Psoas muscle (tissue), 8 donors: ENCODE data around the gene UBE3A. TPM values are rescaled to one million over a fixed set of nuclear protein-coding genes. Genes with fewer than 3 reads are reported as not detected.

Experiments
- ATAC-seq, 4 donors: fragments of 200-7000 bp; cut with Tn5 transposase; one replicate each; pipeline ENCODE4 v1.9.1; 2020; ENCODE audit warnings: moderate library complexity in 3 of 4, mild to moderate bottlenecking in 2 of 4
- DNase-seq, 2 donors: peaks; one replicate each; pipeline ENCODE4 v3.0.0-alpha.2; 2020
- H3K27ac ChIP-seq: fragments of 200-600 bp; one replicate; pipeline ENCODE4 v1.8.0; 2022
- H3K27me3 ChIP-seq, 3 donors: fragments of 200-600 bp in 1 of 3; one replicate each; pipeline versions ENCODE4 v1.6.1 to v1.8.0; 2013 to 2022; ENCODE audit warnings: low read length in 2 of 3, mild to moderate bottlenecking in 2 of 3, moderate library complexity in 1 of 3; ENCODE audit not compliant: insufficient read depth in 3 of 3
- H3K36me3 ChIP-seq, 2 donors: fragments of 200-600 bp in 1 of 2; one replicate each; pipeline versions ENCODE4 v1.6.1 to v1.8.0; 2013 to 2022; ENCODE audit warnings: low read depth in 1 of 2, mild to moderate bottlenecking in 1 of 2, moderate library complexity in 1 of 2; ENCODE audit not compliant: insufficient read depth in 1 of 2
- H3K4me1 ChIP-seq: fragments of 200-600 bp; one replicate; pipeline ENCODE4 v1.8.0; 2022
- H3K4me3 ChIP-seq: fragments of 200-600 bp; one replicate; pipeline ENCODE4 v1.8.0; 2022; ENCODE audit warnings: mild to moderate bottlenecking
- H3K9me3 ChIP-seq: fragments of 200-600 bp; one replicate; pipeline ENCODE4 v1.8.0; 2022
- WGBS, 3 donors: extraction: QIAGEN DNeasy Blood & Tissue Kit; methylation state at CpG; one replicate each; pipeline versions ENCODE4 v1.1.6 to v1.1.7; 2013; 5-methylcytosine and 5-hydroxymethylcytosine counted together
- intact Hi-C, 2 donors: fragments of 100-400 bp; cut with DNase I; formaldehyde crosslinking; loops; one replicate each; pipeline versions ENCODE4 v1.11.0 to v1.14.2; 2022
- polyA plus RNA-seq, 3 donors: library from polyadenylated mRNA; stranded (reverse); fragments of 200-250 nt; gene quantifications; one replicate each; pipeline ENCODE4 v1.2.3, GENCODE V29; 2013
- total RNA-seq, 4 donors: library from RNA; stranded (reverse); fragmentation: NEBNext Ultra II Directional in 2 of 4; extraction: Animal tissue kit (Norgen Biotek cat#: 25700) in 2 of 4; gene quantifications; one replicate each; pipeline versions ENCODE4 v1.2.1 to v1.2.4, GENCODE V29; 2021 to 2023
- TF ChIP-seq, protein P1 (sequence below): fragments of 200-600 bp; IDR thresholded peaks from one replicate; pipeline ENCODE4 v1.8.0; 2022; ENCODE audit warnings: antibody characterized with exemption
- donor health status: healthy with polysubstance abuse.
- donor health status: DM: no; HTN: no; CAD: no; lungs with moderate emphysema.
- donor health status: Bipolar disorder and iron deficiency.
- donor health status: healthy.
- donor health status: DM: yes; HTN: yes; CAD: no.
- donor health status: DM: no; HTN: no; CAD: no.
- donor health status: DM: no; HTN: no; CAD: no.
- donor health status: DM: yes; HTN: yes; CAD: no.

Gene UBE3A
- total and polyA plus RNA-seq, 7 donors, result 53.5 to 198 (median 144) TPM

DNA sequence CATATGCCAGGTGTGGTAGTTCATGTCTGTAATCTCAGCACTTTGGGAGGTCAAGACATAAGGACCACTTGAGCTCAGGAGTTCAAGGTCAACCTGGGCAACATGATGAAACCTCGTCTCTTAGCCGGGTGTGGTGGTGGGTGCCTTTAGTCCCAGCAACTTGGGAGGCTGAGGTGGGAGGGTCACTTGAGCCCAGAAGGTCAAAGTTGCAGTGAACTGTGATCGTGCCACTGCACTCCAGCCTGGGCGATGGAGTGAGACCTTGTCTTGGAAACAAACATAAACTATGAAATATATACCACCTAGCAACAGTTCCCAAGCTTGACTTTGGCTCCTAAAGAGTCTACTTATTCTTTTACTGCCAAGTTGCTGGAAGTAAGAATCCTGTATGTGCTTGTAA, 30.9 kb downstream of the UBE3A start:
- Histone ChIP-seq H3K27ac (peak overlapping the region; percentile 36), H3K36me3 (peaks cover 6 to 24% of the 10 kb centered on the region in 2 donors), H3K4me1 (peaks cover 40% of the 10 kb centered on the region), H3K27me3 (no peaks in the 10 kb centered on the region), H3K9me3 (no peaks in the 10 kb centered on the region), H3K4me3 (no peak overlapping the region)
- DNase-seq (no peak), ATAC-seq (peak in 3 of 4 donors; percentile 19 to 22 (median 21))
- WGBS, 3 donors, result 51 to 60% (median 60%) methylated on average over 4 of the region's 4 CpGs
- intact Hi-C loops, result no loop called here
- TF ChIP-seq, protein P1, sequence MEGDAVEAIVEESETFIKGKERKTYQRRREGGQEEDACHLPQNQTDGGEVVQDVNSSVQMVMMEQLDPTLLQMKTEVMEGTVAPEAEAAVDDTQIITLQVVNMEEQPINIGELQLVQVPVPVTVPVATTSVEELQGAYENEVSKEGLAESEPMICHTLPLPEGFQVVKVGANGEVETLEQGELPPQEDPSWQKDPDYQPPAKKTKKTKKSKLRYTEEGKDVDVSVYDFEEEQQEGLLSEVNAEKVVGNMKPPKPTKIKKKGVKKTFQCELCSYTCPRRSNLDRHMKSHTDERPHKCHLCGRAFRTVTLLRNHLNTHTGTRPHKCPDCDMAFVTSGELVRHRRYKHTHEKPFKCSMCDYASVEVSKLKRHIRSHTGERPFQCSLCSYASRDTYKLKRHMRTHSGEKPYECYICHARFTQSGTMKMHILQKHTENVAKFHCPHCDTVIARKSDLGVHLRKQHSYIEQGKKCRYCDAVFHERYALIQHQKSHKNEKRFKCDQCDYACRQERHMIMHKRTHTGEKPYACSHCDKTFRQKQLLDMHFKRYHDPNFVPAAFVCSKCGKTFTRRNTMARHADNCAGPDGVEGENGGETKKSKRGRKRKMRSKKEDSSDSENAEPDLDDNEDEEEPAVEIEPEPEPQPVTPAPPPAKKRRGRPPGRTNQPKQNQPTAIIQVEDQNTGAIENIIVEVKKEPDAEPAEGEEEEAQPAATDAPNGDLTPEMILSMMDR, result no peak

DNA sequence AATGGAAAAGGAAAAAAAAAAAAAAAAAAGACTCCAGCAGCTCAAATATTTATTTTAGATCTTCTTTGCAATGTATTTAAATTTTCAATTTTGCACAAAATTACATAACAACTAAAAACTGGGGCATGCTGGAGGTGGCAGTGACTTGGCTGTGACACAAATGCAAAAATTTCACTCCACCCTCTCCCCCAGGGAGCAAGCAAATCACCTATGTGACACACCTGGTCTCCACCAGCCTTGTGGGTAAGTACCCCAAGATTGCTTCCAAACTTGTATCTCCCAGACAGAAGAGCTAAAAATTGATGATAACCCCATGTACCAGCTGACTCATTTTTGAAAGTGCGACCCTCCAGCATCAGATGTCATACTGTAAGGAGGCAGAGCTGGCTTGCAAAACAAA, 32.0 kb downstream of the UBE3A start:
- H3K27ac ChIP-seq, result no peak overlapping the region
- no peak for DNase-seq
- 32 to 64% (median 42%) methylated on average over 1 of the region's 1 CpG for WGBS, 3 donors
- no peak for ATAC-seq
- H3K4me1 ChIP-seq, result peaks cover 31% of the 10 kb centered on the region
- H3K9me3 ChIP-seq, result peaks cover 8% of the 10 kb centered on the region
- intact Hi-C loops, result no loop called here
- H3K4me3 ChIP-seq, result no peak overlapping the region
- TF ChIP-seq, protein P1, result no peak
- peaks cover 9 to 35% of the 10 kb centered on the region in 2 donors for H3K36me3 ChIP-seq
- H3K27me3 ChIP-seq, result no peaks in the 10 kb centered on the region

DNA sequence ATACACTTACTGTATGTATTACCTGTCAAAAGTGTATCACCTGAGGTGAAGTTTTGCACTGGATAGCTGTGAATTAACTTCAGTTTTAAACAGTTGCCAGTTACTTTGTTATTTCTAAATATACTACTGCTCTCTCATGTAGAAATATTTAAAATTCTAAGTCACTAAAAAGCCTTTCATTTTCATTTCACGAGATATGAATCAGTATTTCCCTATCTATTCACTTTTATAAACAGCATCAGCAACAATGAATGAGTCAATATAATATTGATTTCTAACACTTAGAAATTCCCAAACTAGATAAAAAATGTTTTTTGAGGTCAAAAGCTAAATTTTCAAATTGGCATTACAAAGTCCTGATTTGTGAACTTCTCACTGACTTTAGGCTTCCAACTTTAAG, 32.6 kb downstream of the UBE3A start:
- ATAC-seq, result no peak
- Histone ChIP-seq H3K4me3 (no peak overlapping the region), H3K27ac (no peak overlapping the region), H3K36me3 (peaks cover 9 to 36% of the 10 kb centered on the region in 2 donors), H3K27me3 (no peaks in the 10 kb centered on the region), H3K4me1 (peaks cover 27% of the 10 kb centered on the region), H3K9me3 (peaks cover 14% of the 10 kb centered on the region)
- intact Hi-C loops, result no loop called here
- no peak for DNase-seq
- TF ChIP-seq, protein P1, result no peak
- WGBS, 3 donors, result 88 to 97% (median 94%) methylated on average over 1 of the region's 1 CpG

DNA sequence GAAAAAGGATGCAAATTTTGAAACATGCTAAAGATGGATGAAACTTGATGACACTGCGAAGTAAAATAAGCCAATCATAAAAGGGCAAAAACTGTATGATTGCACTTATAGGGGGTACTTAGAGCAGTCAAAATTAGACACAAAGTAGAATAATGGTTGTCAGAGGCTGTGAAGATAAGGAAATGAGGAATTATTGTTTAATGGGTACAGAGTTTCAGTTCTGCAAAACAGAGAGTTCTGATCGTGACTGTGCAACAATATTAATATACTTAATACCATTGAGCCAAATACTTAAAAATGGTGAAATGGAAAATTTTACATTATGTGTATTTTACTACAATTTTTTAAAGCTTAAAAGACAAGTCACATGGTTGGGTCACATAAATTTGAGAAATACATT, 35.1 kb downstream of the UBE3A start:
- no peak overlapping the region for H3K27ac ChIP-seq
- peaks cover 8% of the 10 kb centered on the region for H3K4me1 ChIP-seq
- H3K36me3 ChIP-seq, result peaks cover 9 to 39% of the 10 kb centered on the region in 2 donors
- intact Hi-C loops, result no loop called here
- TF ChIP-seq, protein P1, result no peak
- H3K4me3 ChIP-seq, result no peak overlapping the region
- ATAC-seq, result no peak
- peaks cover 16% of the 10 kb centered on the region for H3K9me3 ChIP-seq
- H3K27me3 ChIP-seq, result no peaks in the 10 kb centered on the region
- DNase-seq, result no peak
- 95 to 96% (median 96%) methylated on average over 2 of the region's 2 CpGs for WGBS, 3 donors

DNA sequence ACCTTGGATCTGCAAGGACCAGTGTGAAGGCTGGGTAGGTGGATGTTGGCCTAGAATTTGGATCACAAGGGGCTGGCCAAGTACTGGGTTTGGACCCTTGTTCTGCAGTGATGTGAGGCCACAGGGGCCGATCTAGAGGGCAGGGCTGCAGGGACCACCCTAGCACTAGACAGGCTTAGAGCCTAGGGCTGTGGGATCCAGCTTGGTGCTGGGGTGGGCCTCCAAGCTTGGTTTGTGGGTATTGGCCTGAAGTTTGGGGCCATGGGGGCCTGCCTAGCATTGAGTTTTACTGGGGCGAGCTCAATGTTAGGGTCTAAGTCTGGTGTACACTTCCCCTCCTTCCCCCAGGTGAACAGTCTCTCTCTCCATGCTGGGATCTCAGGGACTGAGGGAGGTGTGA, 36.5 kb downstream of the UBE3A start:
- intact Hi-C loops, result no loop called here
- ATAC-seq, result peak in 2 of 4 donors; percentile 17 to 33
- no peak for DNase-seq

More for the DNA sequence above, 36.5 kb downstream of the UBE3A start:
- Histone ChIP-seq H3K4me1 (peaks cover 4% of the 10 kb centered on the region), H3K4me3 (no peak overlapping the region), H3K27me3 (no peaks in the 10 kb centered on the region), H3K36me3 (peaks cover 9 to 39% of the 10 kb centered on the region in 2 donors), H3K9me3 (peaks cover 16% of the 10 kb centered on the region), H3K27ac (no peak overlapping the region)
- 99 to 100% (median 100%) methylated on average over 2 of the region's 2 CpGs for WGBS, 3 donors
- TF ChIP-seq, protein P1, result no peak
